HTERT RPE-1 (cell line): ENCODE data around the gene NR5A2.

ENCODE experiments used
- in situ Hi-C: fragments of 300-500 bp; cut with MboI; formaldehyde crosslinking; loops from 4 replicates; pipeline ENCODE4 v1.14.3; 2020; ENCODE audit warnings: low sequenced_read_pairs

The NR5A2 gene

GRCh38 chr1:200027264-200027823 is at the start of gene NR5A2:
Gene NR5A2 (plus strand): TSS chr1:200027710. CDS start chr1:200027848, 138 bp downstream.
- in situ Hi-C loops, result no loop called here

GRCh38 chr1:199978408-199978940 is 49.0 kb upstream of the NR5A2 start:
- in situ Hi-C loops, result no loop called here

GRCh38 chr1:199979071-199979470 is 48.4 kb upstream of the NR5A2 start:
- in situ Hi-C loops, result no loop called here

- in situ Hi-C loops, result no loop called here
These were observed 45.9 kb upstream of the NR5A2 start for GRCh38 chr1:199981584-199981983.

GRCh38 chr1:199982606-199983005 is 44.9 kb upstream of the NR5A2 start:
- in situ Hi-C loops, result no loop called here

GRCh38 chr1:199983531-199983930 is 44.0 kb upstream of the NR5A2 start:
- in situ Hi-C loops, result no loop called here

GRCh38 chr1:199995096-199995685 is 32.3 kb upstream of the NR5A2 start:
- in situ Hi-C loops, result no loop called here

GRCh38 chr1:200005165-200005564 is 22.3 kb upstream of the NR5A2 start:
- in situ Hi-C loops, result no loop called here

- in situ Hi-C loops, result no loop called here
These were observed 20.8 kb upstream of the NR5A2 start for GRCh38 chr1:200006711-200007110.

- in situ Hi-C loops, result no loop called here
These were observed 11.7 kb upstream of the NR5A2 start for GRCh38 chr1:200015811-200016210.

- in situ Hi-C loops, result no loop called here
These were observed 5.8 kb upstream of the NR5A2 start for GRCh38 chr1:200021577-200022238.

- in situ Hi-C loops, result no loop called here
These were observed 5.2 kb upstream of the NR5A2 start for GRCh38 chr1:200022239-200022804.

- in situ Hi-C loops, result no loop called here
These were observed 1.1 kb downstream of the NR5A2 start for GRCh38 chr1:200028586-200029034.

GRCh38 chr1:200029035-200029821 is 1.7 kb downstream of the NR5A2 start:
- in situ Hi-C loops, result no loop called here

- in situ Hi-C loops, result no loop called here
These were observed 2.3 kb downstream of the NR5A2 start for GRCh38 chr1:200029822-200030152.

- in situ Hi-C loops, result no loop called here
These were observed 3.3 kb downstream of the NR5A2 start for GRCh38 chr1:200030791-200031190.

GRCh38 chr1:200033511-200034261 is 6.2 kb downstream of the NR5A2 start:
- in situ Hi-C loops, result no loop called here

GRCh38 chr1:200034262-200034557 is 6.7 kb downstream of the NR5A2 start:
- in situ Hi-C loops, result no loop called here

- in situ Hi-C loops, result no loop called here
These were observed 7.4 kb downstream of the NR5A2 start for GRCh38 chr1:200034761-200035396.

- in situ Hi-C loops, result no loop called here
These were observed 8.0 kb downstream of the NR5A2 start for GRCh38 chr1:200035397-200035955.
